Activated gamma-delta T cell treated with Interleukin-2 at 50 U/mL for 16 hours (primary cell): ENCODE measurements around the gene PSMC6.

Experiments used
- DNase-seq: peaks from one replicate; pipeline ENCODE4 v3.0.0-alpha.2; 2020

PSMC6 gene

GRCh38 chr14:52706724-52707706, at the start of gene PSMC6:
Gene PSMC6, plus strand, starts transcription at chr14:52707200. Its CDS starts 20 bp downstream, at chr14:52707220.
- DNase-seq = peak; percentile 96

- no peak for DNase-seq
These were observed 46.7 kb upstream of the PSMC6 start for GRCh38 chr14:52660325-52660724.

GRCh38 chr14:52660832-52661231, 46.2 kb upstream of the PSMC6 start:
- no peak for DNase-seq

GRCh38 chr14:52661314-52661713, 45.7 kb upstream of the PSMC6 start:
- DNase-seq = no peak

GRCh38 chr14:52663850-52664249, 43.1 kb upstream of the PSMC6 start:
- DNase-seq = no peak

- no peak for DNase-seq
These were observed 28.4 kb upstream of the PSMC6 start for GRCh38 chr14:52678591-52678990.

GRCh38 chr14:52683985-52684520, 22.9 kb upstream of the PSMC6 start:
- no peak for DNase-seq

GRCh38 chr14:52686176-52686575, 20.8 kb upstream of the PSMC6 start:
- no peak for DNase-seq

GRCh38 chr14:52690983-52691760, 15.8 kb upstream of the PSMC6 start:
- no peak for DNase-seq

- DNase-seq = no peak
These were observed 14.6 kb upstream of the PSMC6 start for GRCh38 chr14:52692248-52692962.

GRCh38 chr14:52693036-52693435, 14.0 kb upstream of the PSMC6 start:
- no peak for DNase-seq

GRCh38 chr14:52693532-52693931, 13.5 kb upstream of the PSMC6 start:
- no peak for DNase-seq

GRCh38 chr14:52694761-52695480, 12.1 kb upstream of the PSMC6 start:
- peak; percentile 58 for DNase-seq

- DNase-seq = peak; percentile 48
These were observed 11.4 kb upstream of the PSMC6 start, which contains the start of gene ERO1A for GRCh38 chr14:52695481-52696091. Gene ERO1A, minus strand, starts transcription at chr14:52695558. Its CDS starts 77 bp downstream, at chr14:52695481.

GRCh38 chr14:52700701-52701172, 6.3 kb upstream of the PSMC6 start:
- no peak for DNase-seq

- no peak for DNase-seq
These were observed 5.8 kb upstream of the PSMC6 start for GRCh38 chr14:52701223-52701622.

- no peak for DNase-seq
These were observed 3.8 kb upstream of the PSMC6 start for GRCh38 chr14:52703225-52703624.

- DNase-seq = no peak
These were observed 3.3 kb upstream of the PSMC6 start for GRCh38 chr14:52703664-52704063.

GRCh38 chr14:52706286-52706685, 714 bp upstream of the PSMC6 start:
- DNase-seq = peak; percentile 36

GRCh38 chr14:52711666-52712065, 4.7 kb downstream of the PSMC6 start:
- no peak for DNase-seq

- DNase-seq = no peak
These were observed 9.2 kb downstream of the PSMC6 start for GRCh38 chr14:52716155-52716554.
